Measurements from ENCODE around the gene RCL1.

DNA sequence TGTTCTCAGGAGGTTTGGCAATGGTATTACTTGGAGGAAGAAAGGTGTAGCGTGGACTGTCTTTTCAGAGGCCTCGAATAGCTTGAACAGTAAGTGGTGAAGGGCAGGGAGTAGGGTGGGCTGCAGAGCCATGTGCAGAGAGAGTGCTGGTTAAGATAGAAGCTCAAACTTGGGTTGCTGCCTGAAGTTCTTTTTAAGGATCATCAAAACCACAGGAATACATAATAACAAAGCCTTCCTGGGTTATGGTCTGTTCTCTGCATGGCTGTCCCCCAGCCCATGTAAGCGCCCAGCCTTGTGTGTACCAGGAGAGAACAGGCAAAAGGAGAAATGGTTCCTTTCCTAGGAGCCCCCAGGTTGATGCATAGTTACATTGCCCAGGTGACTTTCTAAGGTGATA is 43.9 kb downstream of the RCL1 start:
- no peak for TF ChIP-seq BHLHE40 (IDR thresholded peaks at IDR 0.05; ENCODE audit: low read depth, low read length)
- TF ChIP-seq EP300 (IDR thresholded peaks at IDR 0.05): no peak
- TF ChIP-seq, protein P1, sequence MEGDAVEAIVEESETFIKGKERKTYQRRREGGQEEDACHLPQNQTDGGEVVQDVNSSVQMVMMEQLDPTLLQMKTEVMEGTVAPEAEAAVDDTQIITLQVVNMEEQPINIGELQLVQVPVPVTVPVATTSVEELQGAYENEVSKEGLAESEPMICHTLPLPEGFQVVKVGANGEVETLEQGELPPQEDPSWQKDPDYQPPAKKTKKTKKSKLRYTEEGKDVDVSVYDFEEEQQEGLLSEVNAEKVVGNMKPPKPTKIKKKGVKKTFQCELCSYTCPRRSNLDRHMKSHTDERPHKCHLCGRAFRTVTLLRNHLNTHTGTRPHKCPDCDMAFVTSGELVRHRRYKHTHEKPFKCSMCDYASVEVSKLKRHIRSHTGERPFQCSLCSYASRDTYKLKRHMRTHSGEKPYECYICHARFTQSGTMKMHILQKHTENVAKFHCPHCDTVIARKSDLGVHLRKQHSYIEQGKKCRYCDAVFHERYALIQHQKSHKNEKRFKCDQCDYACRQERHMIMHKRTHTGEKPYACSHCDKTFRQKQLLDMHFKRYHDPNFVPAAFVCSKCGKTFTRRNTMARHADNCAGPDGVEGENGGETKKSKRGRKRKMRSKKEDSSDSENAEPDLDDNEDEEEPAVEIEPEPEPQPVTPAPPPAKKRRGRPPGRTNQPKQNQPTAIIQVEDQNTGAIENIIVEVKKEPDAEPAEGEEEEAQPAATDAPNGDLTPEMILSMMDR (IDR thresholded peaks at IDR 0.05): no peak
- no peak for TF ChIP-seq JUNB (IDR thresholded peaks at IDR 0.05)
- no peak for TF ChIP-seq ESRRA (IDR thresholded peaks at IDR 0.05; ENCODE audit: borderline replicate concordance, low read length)
